Neutrophil (primary cell): ENCODE measurements around the gene RBM39.
"Not testable (repeated sequence)": the region's sequence is repeated elsewhere in the genome, so short reads cannot be mapped to it uniquely, and the experiment has no call there.

ENCODE experiments used
- H3K27ac ChIP-seq: fragments of 200-600 bp; sonication (generic); 2 replicates; pipeline ENCODE4 v1.5.1; 2016; ENCODE audit warnings: mild to moderate bottlenecking, moderate library complexity
- H3K27me3 ChIP-seq: fragments of 200-600 bp; sonication (generic); 2 replicates; pipeline ENCODE4 v1.6.0; 2016; ENCODE audit warnings: mild to moderate bottlenecking
- H3K36me3 ChIP-seq: fragments of 200-600 bp; sonication (generic); 2 replicates; pipeline ENCODE4 v1.5.1; 2017
- H3K4me1 ChIP-seq, 2 experiments: fragments of 200-600 bp in 1 of 2; sonication (generic) in 1 of 2; 1 replicate in 1 of 2; 2 replicates in 1 of 2; pipeline versions ENCODE4 v1.5.1 to v1.6.1; 2013 to 2016; ENCODE audit warnings: low read depth in 1 of 2, low read length in 1 of 2, mild to moderate bottlenecking in 1 of 2, moderate library complexity in 1 of 2; ENCODE audit not compliant: control insufficient read depth in 1 of 2, insufficient read depth in 1 of 2
- H3K4me3 ChIP-seq, 2 experiments: fragments of 200-600 bp in 1 of 2; sonication (generic) in 1 of 2; 1 replicate in 1 of 2; 2 replicates in 1 of 2; pipeline ENCODE4 v1.5.1; 2013 to 2016; ENCODE audit warnings: low read depth in 1 of 2, low read length in 1 of 2, mild to moderate bottlenecking in 1 of 2, moderate library complexity in 1 of 2
- H3K9me3 ChIP-seq: fragments of 200-600 bp; sonication (generic); 2 replicates; pipeline ENCODE4 v1.5.1; 2016
- TF ChIP-seq, protein P1 (sequence below): fragments of 200-600 bp; sonication (generic); IDR thresholded peaks from 2 replicates; pipeline ENCODE4 v1.5.1; 2016; ENCODE audit warnings: antibody characterized with exemption

The RBM39 gene

DNA sequence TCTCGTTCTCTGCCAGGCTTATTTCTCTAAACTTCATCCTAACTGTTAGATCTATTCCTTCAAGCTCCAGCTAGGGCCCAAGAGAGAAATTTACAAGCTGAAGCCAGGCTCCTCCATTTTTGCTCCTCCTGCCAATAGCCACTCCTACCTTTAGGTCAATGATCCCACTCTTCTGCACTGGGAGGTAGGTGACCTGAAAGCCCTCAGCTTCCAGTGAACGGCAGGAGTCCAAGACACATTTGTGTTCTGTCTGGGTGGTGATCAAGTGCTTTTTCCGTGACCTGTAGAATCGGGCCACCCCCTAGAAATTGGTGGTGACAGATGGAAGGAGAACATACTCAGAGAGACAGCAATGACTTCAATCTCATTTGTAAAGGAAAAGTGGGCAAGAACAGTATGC lies 51.8 kb downstream of the RBM39 start:
- TF ChIP-seq, protein P1, sequence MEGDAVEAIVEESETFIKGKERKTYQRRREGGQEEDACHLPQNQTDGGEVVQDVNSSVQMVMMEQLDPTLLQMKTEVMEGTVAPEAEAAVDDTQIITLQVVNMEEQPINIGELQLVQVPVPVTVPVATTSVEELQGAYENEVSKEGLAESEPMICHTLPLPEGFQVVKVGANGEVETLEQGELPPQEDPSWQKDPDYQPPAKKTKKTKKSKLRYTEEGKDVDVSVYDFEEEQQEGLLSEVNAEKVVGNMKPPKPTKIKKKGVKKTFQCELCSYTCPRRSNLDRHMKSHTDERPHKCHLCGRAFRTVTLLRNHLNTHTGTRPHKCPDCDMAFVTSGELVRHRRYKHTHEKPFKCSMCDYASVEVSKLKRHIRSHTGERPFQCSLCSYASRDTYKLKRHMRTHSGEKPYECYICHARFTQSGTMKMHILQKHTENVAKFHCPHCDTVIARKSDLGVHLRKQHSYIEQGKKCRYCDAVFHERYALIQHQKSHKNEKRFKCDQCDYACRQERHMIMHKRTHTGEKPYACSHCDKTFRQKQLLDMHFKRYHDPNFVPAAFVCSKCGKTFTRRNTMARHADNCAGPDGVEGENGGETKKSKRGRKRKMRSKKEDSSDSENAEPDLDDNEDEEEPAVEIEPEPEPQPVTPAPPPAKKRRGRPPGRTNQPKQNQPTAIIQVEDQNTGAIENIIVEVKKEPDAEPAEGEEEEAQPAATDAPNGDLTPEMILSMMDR = no peak
- no peaks in the 10 kb centered on the region for H3K9me3 ChIP-seq
- no peak overlapping the region for H3K27ac ChIP-seq
- H3K4me3 ChIP-seq = no peak overlapping the region
- H3K27me3 ChIP-seq = no peaks in the 10 kb centered on the region
- no peaks in the 10 kb centered on the region for H3K4me1 ChIP-seq
- H3K36me3 ChIP-seq = peaks cover 54% of the 10 kb centered on the region

DNA sequence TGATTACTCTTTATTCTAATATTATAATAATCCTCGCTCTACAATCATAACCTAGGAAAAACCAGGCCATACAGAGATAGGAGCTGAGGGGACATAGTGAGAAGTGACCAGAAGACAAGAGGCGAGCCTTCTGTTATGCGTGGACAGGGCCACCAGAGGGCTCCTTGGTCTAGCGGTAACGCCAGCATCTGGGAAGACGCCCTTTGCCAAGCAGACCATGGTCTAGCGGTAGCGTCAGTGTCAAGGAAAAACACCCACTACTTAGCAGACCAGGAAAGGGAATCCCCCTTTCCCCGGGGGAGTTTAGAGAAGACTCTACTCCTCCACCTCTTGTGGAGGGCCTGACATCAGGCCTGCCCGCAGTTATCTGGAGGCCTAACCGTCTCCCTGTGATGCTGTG lies 55.2 kb downstream of the RBM39 start:
- H3K4me1 ChIP-seq, H3K27me3 ChIP-seq, H3K27ac ChIP-seq, H3K4me3 ChIP-seq, H3K9me3 ChIP-seq: not testable (repeated sequence)
- peaks cover 42% of the 10 kb centered on the region for H3K36me3 ChIP-seq

DNA sequence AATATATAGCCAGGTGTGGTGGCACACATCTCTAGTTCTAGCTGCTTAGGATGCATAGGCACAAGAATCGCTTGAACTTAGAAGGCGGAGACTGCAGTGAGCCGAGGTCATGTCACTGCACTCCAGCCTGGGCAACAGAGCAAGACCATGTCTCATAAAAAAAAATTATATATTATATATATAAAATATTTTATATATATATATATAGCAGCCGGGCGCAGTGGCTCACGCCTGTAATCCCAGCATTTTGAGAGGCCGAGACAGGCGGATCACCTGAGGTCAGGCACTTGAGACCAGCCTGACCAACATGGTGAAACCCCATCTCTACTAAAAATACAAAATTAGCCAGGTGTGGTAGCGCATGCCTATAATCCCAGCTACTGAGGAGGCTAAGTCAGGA lies 56.7 kb downstream of the RBM39 start:
- H3K4me1 ChIP-seq, H3K27ac ChIP-seq, H3K9me3 ChIP-seq, H3K27me3 ChIP-seq, H3K4me3 ChIP-seq: not testable (repeated sequence)
- peaks cover 35% of the 10 kb centered on the region for H3K36me3 ChIP-seq

DNA sequence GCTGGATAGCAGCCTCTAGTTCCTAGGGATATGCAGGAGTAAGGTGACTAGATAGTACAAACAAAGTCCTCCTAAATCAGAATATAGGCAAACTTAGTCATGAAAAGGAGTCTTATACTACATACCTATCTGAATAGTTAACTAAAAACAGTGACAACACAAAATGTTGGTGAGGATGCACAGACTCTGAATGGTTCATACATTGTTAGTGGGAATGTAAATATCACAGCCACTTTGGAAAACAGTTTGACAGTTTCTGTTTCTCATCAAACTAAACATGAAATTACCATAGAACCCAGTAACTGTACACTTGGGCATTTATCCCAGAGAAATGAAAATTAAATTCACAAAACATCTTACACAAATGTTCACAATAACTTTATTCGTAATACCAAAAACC lies 60.1 kb downstream of the RBM39 start:
- peaks cover 10% of the 10 kb centered on the region for H3K36me3 ChIP-seq
- no peaks in the 10 kb centered on the region for H3K27me3 ChIP-seq
- H3K4me1 ChIP-seq = peaks cover 11 to 12% of the 10 kb centered on the region in 2 experiments
- no peak overlapping the region for H3K27ac ChIP-seq
- TF ChIP-seq, protein P1 = no peak
- H3K9me3 ChIP-seq = no peaks in the 10 kb centered on the region
- no peak overlapping the region for H3K4me3 ChIP-seq

DNA sequence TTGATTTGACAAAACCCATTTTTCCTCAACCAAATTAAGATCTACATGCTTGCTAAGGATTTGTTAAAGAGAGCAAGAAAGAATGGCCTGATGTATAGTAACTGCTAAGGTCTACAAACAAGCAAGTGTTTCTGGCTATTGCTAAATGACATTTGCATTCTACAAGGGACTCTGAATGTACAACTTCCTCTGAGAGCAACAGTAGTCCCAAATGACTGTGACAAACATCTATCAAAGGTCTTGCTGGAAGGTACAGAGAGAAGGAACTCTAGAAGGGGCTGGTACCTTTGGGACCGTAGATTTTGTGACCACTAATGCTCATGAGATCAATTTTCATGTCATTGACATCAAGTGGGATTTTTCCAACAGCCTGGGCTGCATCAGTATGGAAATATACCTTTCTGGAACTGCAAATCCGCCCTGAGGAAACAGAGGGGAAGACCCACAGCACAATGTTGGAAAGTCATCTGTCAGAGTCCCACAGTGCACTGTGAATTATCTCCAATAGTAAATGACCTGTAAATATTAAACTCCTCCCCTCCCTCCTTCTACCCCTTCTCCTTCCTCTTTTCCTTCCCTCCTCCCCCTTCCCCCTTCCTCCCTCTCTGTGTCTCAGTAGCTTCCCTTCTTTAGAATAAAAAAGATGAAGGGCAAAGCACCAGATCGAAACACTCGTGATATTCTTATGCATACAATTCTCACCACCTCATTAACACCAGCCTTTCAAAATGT lies 61.4 kb downstream of the RBM39 start:
- TF ChIP-seq, protein P1 = no peak
- H3K36me3 ChIP-seq = peaks cover 3% of the 10 kb centered on the region
- H3K9me3 ChIP-seq = no peaks in the 10 kb centered on the region
- peak overlapping the region; percentile 75 for H3K27ac ChIP-seq
- H3K4me1 ChIP-seq = peaks cover 11 to 12% of the 10 kb centered on the region in 2 experiments
- peak overlapping the region; percentile 6 to 15 for H3K4me3 ChIP-seq
- no peaks in the 10 kb centered on the region for H3K27me3 ChIP-seq

DNA sequence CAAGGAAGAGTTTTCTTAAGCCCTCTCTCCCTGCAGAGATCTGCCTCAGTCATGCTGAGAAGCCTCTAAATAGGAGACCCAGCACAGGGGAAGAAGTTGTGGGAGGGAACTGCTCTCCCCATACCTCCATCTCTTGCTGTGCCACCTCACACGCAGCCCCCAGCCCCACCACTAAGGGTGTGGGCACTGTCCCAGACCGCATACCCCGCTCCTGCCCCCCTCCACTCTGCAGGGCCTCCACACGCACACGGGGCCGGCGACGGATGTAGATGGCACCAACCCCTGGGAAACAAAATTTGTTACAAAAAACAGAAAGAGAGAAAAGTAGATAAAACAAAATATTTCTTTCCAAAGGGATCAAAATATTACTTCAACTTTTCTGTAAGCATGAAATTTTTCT lies 67.1 kb downstream of the RBM39 start:
- peaks cover 48% of the 10 kb centered on the region for H3K36me3 ChIP-seq
- H3K9me3 ChIP-seq = no peaks in the 10 kb centered on the region
- peaks cover 0 to under 1% of the 10 kb centered on the region in 2 experiments for H3K4me1 ChIP-seq
- H3K27me3 ChIP-seq = no peaks in the 10 kb centered on the region
- TF ChIP-seq, protein P1 = no peak
- no peak overlapping the region for H3K4me3 ChIP-seq
- H3K27ac ChIP-seq = no peak overlapping the region
